GM12891 (cell line): ENCODE data around the gene MST1.

ENCODE experiments used
- POLR2A ChIP-seq: IDR thresholded peaks from 2 replicates; pipeline ENCODE4 v1.6.1; 2011; ENCODE audit warnings: low read depth, low read length, control low read depth
- POLR2AphosphoS5 ChIP-seq: IDR thresholded peaks from 2 replicates; pipeline ENCODE4 v1.6.1; 2011; ENCODE audit warnings: low read depth, low read length, control low read depth
- SPI1 ChIP-seq: IDR thresholded peaks from 2 replicates; pipeline ENCODE4 v1.6.1; 2011; ENCODE audit warnings: low read depth, low read length, control low read depth
- TAF1 ChIP-seq: IDR thresholded peaks from 2 replicates; pipeline ENCODE4 v1.6.1; 2011; ENCODE audit warnings: low read depth, low read length, control low read depth

- TF ChIP-seq SPI1: no peak
- no peak for TF ChIP-seq TAF1
- no peak for TF ChIP-seq POLR2A
- no peak for TF ChIP-seq POLR2AphosphoS5
Observed at GRCh38 chr3:49727154-49727923, 38.1 kb upstream of the MST1 start.
